Activated naive CD8-positive, alpha-beta T cell treated with anti-CD3 and anti-CD28 coated beads, Interleukin-2, amount 10 ng/mL, durations not matched to agents 7 days and 5 days (primary cell): ENCODE measurements around the gene KCNMB2. TPM values are rescaled to one million over a fixed set of nuclear protein-coding genes. Genes with fewer than 3 reads are reported as not detected.

ENCODE experiments used
- ATAC-seq: fragments of 150-1000 bp; cut with Tn5 transposase; one replicate; pipeline ENCODE4 v1.10.0; 2021; ENCODE audit warnings: low read depth, moderate library complexity
- POLR2A ChIA-PET: fragments of 350-600 bp; sonication (Branson Sonifier 250); formaldehyde crosslinking; loops from one replicate; lab custom pipeline; 2021; ENCODE audit warnings: antibody characterized with exemption; lab: Charles Lee
- DNase-seq: peaks from one replicate; pipeline ENCODE4 v3.0.0; 2021
- H3K27ac Mint-ChIP-seq: one replicate; pipeline ENCODE4 v1.8.0; 2022; ENCODE audit warnings: mild to moderate bottlenecking, mixed read lengths
- H3K27me3 Mint-ChIP-seq: one replicate; pipeline ENCODE4 v1.8.0; 2022; ENCODE audit warnings: mild to moderate bottlenecking, moderate library complexity, mixed read lengths
- H3K36me3 Mint-ChIP-seq: one replicate; pipeline ENCODE4 v1.8.0; 2021; ENCODE audit warnings: mild to moderate bottlenecking, mixed read lengths
- H3K4me1 Mint-ChIP-seq: one replicate; pipeline ENCODE4 v1.8.0; 2021; ENCODE audit warnings: mixed read lengths
- H3K4me3 Mint-ChIP-seq: one replicate; pipeline ENCODE4 v1.8.0; 2022; ENCODE audit warnings: mild to moderate bottlenecking, moderate library complexity, mixed read lengths
- H3K9me3 Mint-ChIP-seq: one replicate; pipeline ENCODE4 v1.8.0; 2021; ENCODE audit warnings: mixed read lengths
- total RNA-seq, 2 experiments: library from RNA; stranded (reverse); gene quantifications; one replicate each; pipeline ENCODE4 v1.2.3, GENCODE V29; 2021

KCNMB2 gene
- total RNA-seq, 2 experiments from 2014 or later, result not detected

GRCh38 chr3:178827285-178827856, 291.1 kb downstream of the KCNMB2 start:
- DNase-seq (no peak), ATAC-seq (no peak)
- Mint-ChIP-seq H3K9me3 (no peaks in the 10 kb centered on the region), H3K27me3 (no peaks in the 10 kb centered on the region), H3K36me3 (no peaks in the 10 kb centered on the region), H3K27ac (no peak overlapping the region), H3K4me1 (no peaks in the 10 kb centered on the region), H3K4me3 (no peak overlapping the region)
- POLR2A ChIA-PET, result no interaction called here

- no peaks in the 10 kb centered on the region for H3K9me3 Mint-ChIP-seq
- DNase-seq (no peak), ATAC-seq (no peak)
- H3K4me1 Mint-ChIP-seq, result no peaks in the 10 kb centered on the region
- H3K36me3 Mint-ChIP-seq, result no peaks in the 10 kb centered on the region
- H3K27me3 Mint-ChIP-seq, result no peaks in the 10 kb centered on the region
- H3K27ac Mint-ChIP-seq, result no peak overlapping the region
- H3K4me3 Mint-ChIP-seq, result no peak overlapping the region
- POLR2A ChIA-PET, result no interaction called here
Measured at GRCh38 chr3:178833695-178834094, 297.5 kb downstream of the KCNMB2 start.

GRCh38 chr3:178835033-178835432, 298.8 kb downstream of the KCNMB2 start:
- no peak overlapping the region for H3K27ac Mint-ChIP-seq
- ATAC-seq, result no peak
- H3K4me3 Mint-ChIP-seq, result no peak overlapping the region
- no peaks in the 10 kb centered on the region for H3K36me3 Mint-ChIP-seq
- no peaks in the 10 kb centered on the region for H3K4me1 Mint-ChIP-seq
- POLR2A ChIA-PET, result no interaction called here
- DNase-seq, result no peak
- H3K9me3 Mint-ChIP-seq, result no peaks in the 10 kb centered on the region
- no peaks in the 10 kb centered on the region for H3K27me3 Mint-ChIP-seq

GRCh38 chr3:178837512-178837911, 301.3 kb downstream of the KCNMB2 start:
- Mint-ChIP-seq H3K27me3 (no peaks in the 10 kb centered on the region), H3K27ac (no peak overlapping the region), H3K36me3 (no peaks in the 10 kb centered on the region), H3K4me3 (no peak overlapping the region), H3K9me3 (no peaks in the 10 kb centered on the region), H3K4me1 (no peaks in the 10 kb centered on the region)
- no peak for ATAC-seq
- POLR2A ChIA-PET, result no interaction called here
- DNase-seq, result no peak

- POLR2A ChIA-PET, result no interaction called here
- H3K4me3 Mint-ChIP-seq, result no peak overlapping the region
- H3K36me3 Mint-ChIP-seq, result no peaks in the 10 kb centered on the region
- no peak for DNase-seq
- H3K27ac Mint-ChIP-seq, result no peak overlapping the region
- H3K27me3 Mint-ChIP-seq, result no peaks in the 10 kb centered on the region
- no peaks in the 10 kb centered on the region for H3K9me3 Mint-ChIP-seq
- ATAC-seq, result no peak
- no peaks in the 10 kb centered on the region for H3K4me1 Mint-ChIP-seq
Measured at GRCh38 chr3:178840586-178840985, 304.4 kb downstream of the KCNMB2 start.

GRCh38 chr3:178841011-178841410, 304.8 kb downstream of the KCNMB2 start:
- DNase-seq (no peak), ATAC-seq (no peak)
- Mint-ChIP-seq H3K36me3 (no peaks in the 10 kb centered on the region), H3K4me1 (no peaks in the 10 kb centered on the region), H3K27ac (no peak overlapping the region), H3K9me3 (no peaks in the 10 kb centered on the region), H3K4me3 (no peak overlapping the region), H3K27me3 (no peaks in the 10 kb centered on the region)
- POLR2A ChIA-PET, result no interaction called here

- Mint-ChIP-seq H3K4me1 (no peaks in the 10 kb centered on the region), H3K27me3 (no peaks in the 10 kb centered on the region), H3K27ac (no peak overlapping the region), H3K4me3 (no peak overlapping the region), H3K36me3 (no peaks in the 10 kb centered on the region), H3K9me3 (no peaks in the 10 kb centered on the region)
- POLR2A ChIA-PET, result no interaction called here
- DNase-seq, result no peak
- no peak for ATAC-seq
Measured at GRCh38 chr3:178844916-178845315, 308.7 kb downstream of the KCNMB2 start.

GRCh38 chr3:178845420-178846118, 309.3 kb downstream of the KCNMB2 start:
- no peak for ATAC-seq
- Mint-ChIP-seq H3K27ac (no peak overlapping the region), H3K36me3 (no peaks in the 10 kb centered on the region), H3K27me3 (no peaks in the 10 kb centered on the region), H3K4me3 (no peak overlapping the region), H3K4me1 (no peaks in the 10 kb centered on the region), H3K9me3 (no peaks in the 10 kb centered on the region)
- no peak for DNase-seq
- POLR2A ChIA-PET, result no interaction called here

GRCh38 chr3:178847190-178847589, 311.0 kb downstream of the KCNMB2 start:
- no peaks in the 10 kb centered on the region for H3K9me3 Mint-ChIP-seq
- no peak overlapping the region for H3K27ac Mint-ChIP-seq
- H3K4me3 Mint-ChIP-seq, result no peak overlapping the region
- POLR2A ChIA-PET, result no interaction called here
- H3K27me3 Mint-ChIP-seq, result no peaks in the 10 kb centered on the region
- ATAC-seq, result no peak
- no peaks in the 10 kb centered on the region for H3K36me3 Mint-ChIP-seq
- no peaks in the 10 kb centered on the region for H3K4me1 Mint-ChIP-seq
- no peak for DNase-seq

- Mint-ChIP-seq H3K9me3 (no peaks in the 10 kb centered on the region), H3K4me3 (no peak overlapping the region), H3K27me3 (no peaks in the 10 kb centered on the region), H3K27ac (no peak overlapping the region), H3K4me1 (no peaks in the 10 kb centered on the region), H3K36me3 (no peaks in the 10 kb centered on the region)
- POLR2A ChIA-PET, result no interaction called here
- no peak for DNase-seq
- ATAC-seq, result no peak
Measured at GRCh38 chr3:178849199-178849910, 313.1 kb downstream of the KCNMB2 start.

- no peaks in the 10 kb centered on the region for H3K27me3 Mint-ChIP-seq
- POLR2A ChIA-PET, result no interaction called here
- H3K4me1 Mint-ChIP-seq, result no peaks in the 10 kb centered on the region
- ATAC-seq, result no peak
- DNase-seq, result no peak
- no peak overlapping the region for H3K4me3 Mint-ChIP-seq
- no peaks in the 10 kb centered on the region for H3K9me3 Mint-ChIP-seq
- H3K27ac Mint-ChIP-seq, result no peak overlapping the region
- H3K36me3 Mint-ChIP-seq, result no peaks in the 10 kb centered on the region
Measured at GRCh38 chr3:178850450-178851190, 314.4 kb downstream of the KCNMB2 start.

- DNase-seq, result no peak
- POLR2A ChIA-PET, result no interaction called here
- Mint-ChIP-seq H3K4me3 (no peak overlapping the region), H3K27me3 (no peaks in the 10 kb centered on the region), H3K27ac (no peak overlapping the region), H3K4me1 (no peaks in the 10 kb centered on the region), H3K9me3 (no peaks in the 10 kb centered on the region), H3K36me3 (no peaks in the 10 kb centered on the region)
- no peak for ATAC-seq
Measured at GRCh38 chr3:178851564-178851963, 315.3 kb downstream of the KCNMB2 start.

- H3K36me3 Mint-ChIP-seq, result no peaks in the 10 kb centered on the region
- peaks cover 5% of the 10 kb centered on the region for H3K9me3 Mint-ChIP-seq
- no peaks in the 10 kb centered on the region for H3K4me1 Mint-ChIP-seq
- no peak overlapping the region for H3K4me3 Mint-ChIP-seq
- H3K27ac Mint-ChIP-seq, result no peak overlapping the region
- ATAC-seq (no peak), DNase-seq (no peak)
- POLR2A ChIA-PET, result no interaction called here
- H3K27me3 Mint-ChIP-seq, result no peaks in the 10 kb centered on the region
Measured at GRCh38 chr3:178856804-178857203, 320.6 kb downstream of the KCNMB2 start.
